Endothelial cell of umbilical vein (primary cell): ENCODE data around the gene DCHS1. TPM values are rescaled to one million over a fixed set of nuclear protein-coding genes. Genes with fewer than 3 reads are reported as not detected.
A peak's percentile ranks its signal among the peaks of the same experiment; 100 is the strongest.

Source experiments
- BruUV-seq: library from RNA; stranded (reverse); fragments of 400-500 nt; replicated peaks from 2 replicates; lab custom pipeline; 2021; lab: Mats Ljungman, UMichigan
- CTCF ChIA-PET: fragments of 300-600, 350-600 bp; sonication (Branson Sonifier 250); formaldehyde crosslinking; loops from one replicate; lab custom pipeline; 2021; ENCODE audit warnings: antibody characterized with exemption, inconsistent platforms; lab: Charles Lee
- POLR2A ChIA-PET: fragments of 300-600, 350-600 bp; sonication (Branson Sonifier 250); formaldehyde crosslinking; loops from one replicate; lab custom pipeline; 2021; ENCODE audit warnings: antibody characterized with exemption, inconsistent platforms; lab: Charles Lee
- DNase-seq: peaks from one replicate; pipeline ENCODE4 v3.0.0-alpha.2; 2011; ENCODE audit warnings: low read depth, low spot score
- FAIRE-seq: peaks from 2 replicates; lab custom pipeline; 2011; peaks lifted over from hg19 to GRCh38; lab: Jason Lieb, UNC
- H2AFZ ChIP-seq: 2 replicates; pipeline ENCODE4 v1.6.0; 2012; ENCODE audit warnings: low read depth, low read length, control low read depth, inconsistent platforms
- H3K27ac ChIP-seq: 2 replicates; pipeline ENCODE4 v1.5.1; 2011; ENCODE audit warnings: low read depth, mild to moderate bottlenecking, control low read depth, low read length, moderate library complexity; ENCODE audit not compliant: insufficient read depth
- H3K27me3 ChIP-seq, 2 experiments: 2 replicates each; pipeline versions ENCODE4 v1.6.0 to v1.6.1; 2011; ENCODE audit warnings: low read length in 2 of 2, mixed read lengths in 1 of 2; ENCODE audit not compliant: control insufficient read depth in 2 of 2, insufficient read depth in 2 of 2
- H3K36me3 ChIP-seq, 2 experiments: 2 replicates in 1 of 2; 3 replicates in 1 of 2; pipeline ENCODE4 v1.5.1; 2011; ENCODE audit warnings: low read length in 2 of 2, mild to moderate bottlenecking in 1 of 2, moderate library complexity in 1 of 2; ENCODE audit not compliant: control insufficient read depth in 2 of 2, insufficient read depth in 2 of 2; ENCODE audit errors: extremely low read depth in 1 of 2
- H3K4me1 ChIP-seq: 3 replicates; pipeline ENCODE4 v1.5.1; 2011; ENCODE audit warnings: mild to moderate bottlenecking, low read length; ENCODE audit not compliant: control insufficient read depth, insufficient read depth; ENCODE audit errors: extremely low read depth
- H3K4me2 ChIP-seq: 2 replicates; pipeline ENCODE4 v1.6.1; 2011; ENCODE audit warnings: low read length, control low read depth, mixed read lengths; ENCODE audit not compliant: insufficient read depth
- H3K4me3 ChIP-seq, 3 experiments: fragments of 200-600 bp in 1 of 3; sonication (generic), shearing (Covaris generic) in 1 of 3; replicated peaks in 1 of 3; 2 replicates each; pipeline ENCODE4 v1.5.1; 2011 to 2016; ENCODE audit warnings: control low read depth in 3 of 3, low read length in 3 of 3, mild to moderate bottlenecking in 2 of 3, inconsistent platforms in 1 of 3, low read depth in 1 of 3, moderate library complexity in 1 of 3; ENCODE audit not compliant: insufficient read depth in 1 of 3
- H3K79me2 ChIP-seq: 2 replicates; pipeline ENCODE4 v1.6.0; 2012; ENCODE audit warnings: low read length, inconsistent platforms; ENCODE audit not compliant: control insufficient read depth, insufficient read depth
- H3K9ac ChIP-seq: replicated peaks from 2 replicates; pipeline ENCODE3; 2011; ENCODE audit warnings: low read length, control low read depth; ENCODE audit not compliant: insufficient read depth; ENCODE audit errors: extremely low read depth
- H3K9me1 ChIP-seq: replicated peaks from 3 replicates; pipeline ENCODE4 v1.6.0; 2011; ENCODE audit warnings: mild to moderate bottlenecking, low read length; ENCODE audit not compliant: control insufficient read depth, insufficient read depth; ENCODE audit errors: extremely low read depth
- H3K9me3 ChIP-seq: replicated peaks from 2 replicates; pipeline ENCODE4 v1.5.1; 2012; ENCODE audit warnings: low read length, inconsistent platforms; ENCODE audit not compliant: control insufficient read depth, insufficient read depth
- H4K20me1 ChIP-seq: replicated peaks from 2 replicates; pipeline ENCODE3; 2011; ENCODE audit warnings: mild to moderate bottlenecking, low read length; ENCODE audit not compliant: control insufficient read depth, insufficient read depth; ENCODE audit errors: extremely low read depth
- CTCF ChIP-seq, 2 donors: IDR thresholded peaks; 1 replicate in 1 of 2; 2 replicates in 1 of 2; pipeline ENCODE4 v1.5.1; 2011; ENCODE audit warnings: low read length in 2 of 2, mild to moderate bottlenecking in 2 of 2, moderate library complexity in 2 of 2, control low read depth in 1 of 2, inconsistent platforms in 1 of 2, low read depth in 1 of 2; ENCODE audit not compliant: insufficient read depth in 1 of 2; ENCODE audit errors: extremely low read depth in 1 of 2
- EZH2 ChIP-seq: IDR thresholded peaks from 2 replicates; pipeline ENCODE4 v1.6.1; 2012; ENCODE audit warnings: borderline replicate concordance, low read depth, mild to moderate bottlenecking, moderate library complexity, low read length, inconsistent platforms; ENCODE audit not compliant: severe bottlenecking
- FOS ChIP-seq: IDR thresholded peaks from 2 replicates; pipeline ENCODE4 v1.6.1; 2011; ENCODE audit warnings: mild to moderate bottlenecking, low read length, moderate library complexity, borderline replicate concordance; ENCODE audit not compliant: insufficient read depth
- GATA2 ChIP-seq: IDR thresholded peaks from 2 replicates; pipeline ENCODE4 v1.7.0; 2011; ENCODE audit warnings: low read depth, mild to moderate bottlenecking, moderate library complexity, mixed read lengths, low read length; ENCODE audit not compliant: insufficient read length, insufficient read depth
- JUN ChIP-seq: IDR thresholded peaks from 2 replicates; pipeline ENCODE4 v1.6.1; 2011; ENCODE audit warnings: borderline replicate concordance, low read depth; ENCODE audit not compliant: insufficient read length, insufficient read depth
- MYC ChIP-seq: IDR thresholded peaks from one replicate; pipeline ENCODE4 v1.6.1; 2011; ENCODE audit warnings: mild to moderate bottlenecking, low read depth, low read length
- POLR2A ChIP-seq: IDR thresholded peaks from 2 replicates; pipeline ENCODE4 v1.6.1; 2012; ENCODE audit warnings: low read depth, mild to moderate bottlenecking, control low read depth, low read length
- POLR2AphosphoS5 ChIP-seq: IDR thresholded peaks from 2 replicates; pipeline ENCODE4 v1.6.1; 2012; ENCODE audit warnings: low read depth, mild to moderate bottlenecking, control low read depth, low read length, moderate library complexity; ENCODE audit not compliant: insufficient read depth
- dilution Hi-C: fragments of 300-500 bp; cut with MboI; formaldehyde crosslinking; loops from one replicate; pipeline ENCODE4 v1.15.0; 2019; ENCODE audit warnings: low sequenced_read_pairs; ENCODE audit not compliant: extremely low pct_ligation_motif_present
- intact Hi-C: fragments of 100-400 bp; cut with micrococcal nuclease; formaldehyde crosslinking; loops from one replicate; pipeline ENCODE4 v1.10.0; 2022
- polyA plus RNA-seq, 4 experiments: library from polyadenylated mRNA; depleted of rRNA in 3 of 4; stranded (reverse) in 3 of 4; unstranded in 1 of 4; fragments of >200 nt; gene quantifications; 2 replicates each; pipeline versions ENCODE4 v1.2.1 to v1.2.3, GENCODE V29; 2011 to 2012; ENCODE audit warnings: missing spikeins in 1 of 4
- total RNA-seq: library from RNA; stranded (reverse); gene quantifications from 2 replicates; pipeline ENCODE4 v1.2.3, GENCODE V29; 2021
- TF ChIP-seq, protein P1 (sequence below): IDR thresholded peaks from 2 replicates; pipeline ENCODE4 v1.6.1; 2011; ENCODE audit not compliant: insufficient read depth, insufficient read length

The DCHS1 gene
- total and polyA plus RNA-seq, 2 donors (not counting 3 experiments of a cell fraction or from before 2014, with no cell fraction given) = 56.2 to 73.0 TPM

DNA sequence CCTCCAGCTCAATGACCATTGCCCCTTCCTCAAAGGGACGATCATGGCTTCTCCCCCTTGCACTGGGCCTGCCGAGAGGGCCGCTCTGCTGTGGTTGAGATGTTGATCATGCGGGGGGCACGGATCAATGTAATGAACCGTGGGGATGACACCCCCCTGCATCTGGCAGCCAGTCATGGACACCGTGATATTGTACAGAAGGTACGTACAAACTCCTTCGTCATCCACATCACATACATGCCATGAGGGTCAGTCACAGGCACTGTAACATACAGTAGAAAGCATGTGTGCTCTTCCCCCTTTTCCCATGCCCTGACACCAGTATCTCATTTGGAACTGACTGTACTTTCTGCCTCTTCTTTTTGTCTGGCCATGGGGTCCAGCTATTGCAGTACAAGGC, 47.6 kb downstream of the DCHS1 start:
- H3K4me2 ChIP-seq = no peak overlapping the region
- peak overlapping the region; percentile 17 for H3K27ac ChIP-seq
- H3K9me3 ChIP-seq = no peaks in the 10 kb centered on the region
- peaks cover 62% of the 10 kb centered on the region for H3K4me1 ChIP-seq
- FAIRE-seq (no peak), DNase-seq (no peak)
- intact Hi-C loops = no loop called here
- CTCF ChIA-PET = interaction anchor here (0.9 to 7.7 kb wide), 6 partner anchors 10 to 88 kb away, joined by 3 to 122 read pairs (median 6); partner anchors contain the start of gene MRPL17
- POLR2A ChIA-PET = interaction anchor here (1.4 to 1.5 kb wide), 2 partner anchors 11 to 75 kb away, joined by 6 to 7 read pairs; partner anchors contain the start of genes MRPL17 and TPP1
- H3K4me3 ChIP-seq = no peak overlapping the region
- no peaks in the 10 kb centered on the region for H3K27me3 ChIP-seq
- dilution Hi-C loops = no loop called here
- H2AFZ ChIP-seq = no peak overlapping the region
- H3K79me2 ChIP-seq = peaks cover 70% of the 10 kb centered on the region
- no peaks in the 10 kb centered on the region for H4K20me1 ChIP-seq
- BruUV-seq = no TSS peak
- H3K9ac ChIP-seq = no peak overlapping the region
- TF ChIP-seq, protein P1, sequence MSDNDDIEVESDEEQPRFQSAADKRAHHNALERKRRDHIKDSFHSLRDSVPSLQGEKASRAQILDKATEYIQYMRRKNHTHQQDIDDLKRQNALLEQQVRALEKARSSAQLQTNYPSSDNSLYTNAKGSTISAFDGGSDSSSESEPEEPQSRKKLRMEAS = no peak
- TF ChIP-seq JUN = no peak
- no peak for TF ChIP-seq POLR2A
- no peak for TF ChIP-seq POLR2AphosphoS5
- TF ChIP-seq FOS = no peak
- no peak for TF ChIP-seq MYC
- TF ChIP-seq GATA2 = no peak
- TF ChIP-seq CTCF (IDR thresholded peaks at IDR 0.05; ENCODE audit: extremely low read depth in 1 of 2, insufficient read depth in 1 of 2, low read depth in 1 of 2, low read length in 2 of 2) = no peak
- no peak for TF ChIP-seq EZH2
- H3K36me3 ChIP-seq = peaks cover 29 to 31% of the 10 kb centered on the region in 2 experiments
- no peaks in the 10 kb centered on the region for H3K9me1 ChIP-seq
